SU-DHL-6 (cell line): Measurements from ENCODE around the gene TLR6.

Source experiments
- H2AFZ ChIP-seq: fragments of 200-600 bp; sonication (generic); 2 replicates; pipeline ENCODE4 v1.6.1; 2014; ENCODE audit warnings: low read depth, mild to moderate bottlenecking, moderate library complexity, mixed read lengths, antibody characterized with exemption, low read length; ENCODE audit not compliant: severe bottlenecking
- H3F3A ChIP-seq: fragments of 200-600 bp; shearing (Covaris generic); 2 replicates; pipeline ENCODE4 v1.6.0; 2016; ENCODE audit warnings: antibody characterized with exemption, mild to moderate bottlenecking; ENCODE audit not compliant: insufficient read depth
- H3K27ac ChIP-seq: fragments of 200-600 bp; sonication (generic); 2 replicates; pipeline ENCODE4 v1.5.1; 2016; ENCODE audit warnings: low read depth, mild to moderate bottlenecking, low read length, moderate library complexity, mixed read lengths
- H3K27me3 ChIP-seq: fragments of 200-600 bp; sonication (generic), shearing (Covaris generic); 2 replicates; pipeline ENCODE4 v1.6.0; 2014; ENCODE audit warnings: mild to moderate bottlenecking, low read length
- H3K36me3 ChIP-seq: fragments of 200-600 bp; sonication (generic); 2 replicates; pipeline ENCODE4 v1.6.1; 2014; ENCODE audit warnings: mild to moderate bottlenecking, low read length, mixed read lengths
- H3K4me2 ChIP-seq: fragments of 300-600, 200-600 bp; shearing (Covaris generic), sonication (generic); 2 replicates; pipeline ENCODE4 v1.6.0; 2014; ENCODE audit warnings: low read length, low read depth, mild to moderate bottlenecking; ENCODE audit not compliant: poor library complexity, severe bottlenecking
- H3K4me3 ChIP-seq: fragments of 200-600 bp; sonication (generic); 2 replicates; pipeline ENCODE4 v1.5.1; 2014; ENCODE audit warnings: antibody characterized with exemption, low read length, mild to moderate bottlenecking, mixed read lengths; ENCODE audit not compliant: insufficient read depth, poor library complexity, severe bottlenecking
- H3K79me2 ChIP-seq: fragments of 200-600 bp; sonication (generic); 2 replicates; pipeline ENCODE4 v1.6.1; 2014; ENCODE audit warnings: mild to moderate bottlenecking, low read length, moderate library complexity; ENCODE audit not compliant: insufficient read depth
- H3K9ac ChIP-seq: fragments of 200-600 bp; sonication (generic); 2 replicates; pipeline ENCODE4 v1.7.0; 2014; ENCODE audit warnings: mild to moderate bottlenecking, low read length
- H3K9me2 ChIP-seq: fragments of 200-600 bp; sonication (generic); replicated peaks from 2 replicates; pipeline ENCODE4 v1.6.1; 2014; ENCODE audit warnings: low read length; ENCODE audit not compliant: insufficient read depth
- H3K9me3 ChIP-seq: fragments of 200-600 bp; sonication (generic); 2 replicates; pipeline ENCODE4 v1.6.1; 2014; ENCODE audit warnings: low read length, mixed read lengths; ENCODE audit not compliant: insufficient read depth
- H4K20me1 ChIP-seq: fragments of 200-600 bp; sonication (generic); 2 replicates; pipeline ENCODE4 v1.6.1; 2014; ENCODE audit warnings: low read depth, mild to moderate bottlenecking, antibody characterized with exemption, low read length, moderate library complexity, mixed read lengths
- CTCF ChIP-seq: fragments of 200-600 bp; sonication (generic); IDR thresholded peaks from one replicate; pipeline ENCODE4 v1.5.1; 2017; ENCODE audit warnings: antibody characterized with exemption, mild to moderate bottlenecking, low read length, moderate library complexity; ENCODE audit not compliant: insufficient read depth, poor library complexity, severe bottlenecking
- EZH2phosphoT487 ChIP-seq: fragments of 200-600 bp; sonication (generic), shearing (Covaris generic); conservative IDR thresholded peaks from 2 replicates; pipeline ENCODE4 v1.6.1; 2018; ENCODE audit warnings: mild to moderate bottlenecking, antibody characterized with exemption, low read length, moderate library complexity, mixed read lengths

The TLR6 gene

GRCh38 chr4:38831653-38832052 lies 25.0 kb downstream of the TLR6 start:
- no peak overlapping the region for H3K27ac ChIP-seq
- no peak overlapping the region for H3K9ac ChIP-seq
- no peak overlapping the region for H3K4me2 ChIP-seq
- no peak overlapping the region for H3K4me3 ChIP-seq
- H3F3A ChIP-seq: 0 out of 2 replicates have a peak, but pooled peaks cover 3% of the 10 kb centered on the region
- H3K36me3 ChIP-seq: peaks cover 53% of the 10 kb centered on the region
- no peaks in the 10 kb centered on the region for H3K27me3 ChIP-seq
- H4K20me1 ChIP-seq: no peaks in the 10 kb centered on the region
- H3K9me3 ChIP-seq: no peaks in the 10 kb centered on the region
- H2AFZ ChIP-seq: no peak overlapping the region
- peaks cover 87% of the 10 kb centered on the region for H3K79me2 ChIP-seq
- no peaks in the 10 kb centered on the region for H3K9me2 ChIP-seq
- no peak for TF ChIP-seq EZH2phosphoT487
- no peak for TF ChIP-seq CTCF

- Histone ChIP-seq H3K27me3 (no peaks in the 10 kb centered on the region), H3K4me3 (no peak overlapping the region), H2AFZ (no peak overlapping the region), H3K4me2 (no peak overlapping the region), H3K9me3 (no peaks in the 10 kb centered on the region), H3K27ac (no peak overlapping the region), H4K20me1 (no peaks in the 10 kb centered on the region), H3F3A (0 out of 2 replicates have a peak, but pooled peaks cover 3% of the 10 kb centered on the region), H3K9ac (no peak overlapping the region), H3K9me2 (no peaks in the 10 kb centered on the region), H3K79me2 (peaks cover 75% of the 10 kb centered on the region), H3K36me3 (peaks cover 51% of the 10 kb centered on the region)
- TF ChIP-seq EZH2phosphoT487: no peak
- TF ChIP-seq CTCF: no peak
These were observed 27.4 kb downstream of the TLR6 start for GRCh38 chr4:38829237-38829636.

GRCh38 chr4:38823766-38824165 lies 32.9 kb downstream of the TLR6 start:
- Histone ChIP-seq H3F3A (peaks cover 7% of the 10 kb centered on the region), H3K4me2 (no peak overlapping the region), H3K79me2 (peaks cover 23% of the 10 kb centered on the region), H3K36me3 (peaks cover 45% of the 10 kb centered on the region), H3K9me2 (no peaks in the 10 kb centered on the region), H3K9me3 (peaks cover 8% of the 10 kb centered on the region; the same call in 1 of the 2 replicates), H3K4me3 (no peak overlapping the region), H4K20me1 (no peaks in the 10 kb centered on the region), H3K27ac (no peak overlapping the region), H2AFZ (no peak overlapping the region), H3K27me3 (no peaks in the 10 kb centered on the region), H3K9ac (no peak overlapping the region)
- TF ChIP-seq CTCF: no peak
- TF ChIP-seq EZH2phosphoT487: no peak
